HCT116 (cell line): ENCODE data around the gene GABBR1. TPM values are rescaled to one million over a fixed set of nuclear protein-coding genes. Genes with fewer than 3 reads are reported as not detected.

Source experiments
- ATAC-seq: fragments of 200-7000 bp; cut with Tn5 transposase; 2 replicates; pipeline ENCODE4 v1.9.1; 2020; ENCODE audit warnings: mild to moderate bottlenecking, moderate library complexity
- BruUV-seq: library from RNA; stranded (reverse); fragments of 400-500 nt; replicated peaks from 2 replicates; lab custom pipeline; 2021; lab: Mats Ljungman, UMichigan
- CTCF ChIA-PET: fragments of 300-600 bp; sonication (Branson Sonifier 250); formaldehyde crosslinking; loops from one replicate; lab custom pipeline; 2021; ENCODE audit warnings: antibody characterized with exemption; lab: Charles Lee
- POLR2A ChIA-PET: fragments of 300-600, 350-600 bp; sonication (Branson Sonifier 250); formaldehyde crosslinking; loops from one replicate; lab custom pipeline; 2021; ENCODE audit warnings: antibody characterized with exemption; lab: Charles Lee
- RAD21 ChIA-PET, 2 experiments: fragments of 300-600 bp; sonication (Branson Sonifier 250); formaldehyde crosslinking; loops; one replicate each; lab custom pipeline; 2023; ENCODE audit warnings: low total read pairs in 2 of 2; ENCODE audit not compliant: uncharacterized antibody in 2 of 2, unreplicated experiment in 2 of 2, low non-redundant PET in 1 of 2; lab: Charles Lee
- DNase-seq: peaks from one replicate; pipeline ENCODE4 v3.0.0-alpha.2; 2010; ENCODE audit warnings: low read depth, low spot score
- H2AFZ ChIP-seq: fragments of 200-600 bp; shearing (Covaris generic), sonication (generic); 2 replicates; pipeline ENCODE4 v1.6.1; 2017; ENCODE audit warnings: low read depth, mixed run types, mixed read lengths, antibody characterized with exemption, low read length; ENCODE audit not compliant: poor library complexity, severe bottlenecking
- H3K27ac ChIP-seq: 2 replicates; pipeline ENCODE4 v1.5.1; 2012; ENCODE audit warnings: low read depth, low read length
- H3K27me3 ChIP-seq: fragments of 200-600 bp; sonication (generic); 2 replicates; pipeline ENCODE4 v1.6.1; 2016; ENCODE audit warnings: mixed run types, low read length, mixed read lengths; ENCODE audit not compliant: insufficient read depth
- H3K36me3 ChIP-seq, 2 experiments: fragments of 200-500 bp in 1 of 2; fragments of 200-600 bp in 1 of 2; sonication (Bioruptor generic) in 1 of 2; sonication (generic) in 1 of 2; 2 replicates each; pipeline versions ENCODE4 v1.5.1 to v1.6.1; 2014 to 2016; ENCODE audit warnings: low read length in 2 of 2, inconsistent platforms in 1 of 2, mixed read lengths in 1 of 2, mixed run types in 1 of 2; ENCODE audit not compliant: insufficient read depth in 2 of 2, control insufficient read depth in 1 of 2
- H3K4me1 ChIP-seq, 2 experiments: fragments of 200-600 bp in 1 of 2; sonication (generic) in 1 of 2; 2 replicates each; pipeline versions ENCODE4 v1.5.1 to v1.6.1; 2012 to 2017; ENCODE audit warnings: low read length in 2 of 2, inconsistent platforms in 1 of 2, mild to moderate bottlenecking in 1 of 2, mixed read lengths in 1 of 2, mixed run types in 1 of 2, moderate library complexity in 1 of 2; ENCODE audit not compliant: insufficient read depth in 2 of 2, control insufficient read depth in 1 of 2
- H3K4me2 ChIP-seq: fragments of 200-600 bp; sonication (generic); 2 replicates; pipeline ENCODE4 v1.6.1; 2017; ENCODE audit warnings: mixed run types, low read length, mixed read lengths
- H3K4me3 ChIP-seq, 2 experiments: fragments of 200-600 bp in 1 of 2; sonication (generic) in 1 of 2; replicated peaks in 1 of 2; 2 replicates each; pipeline ENCODE4 v1.5.1; 2011 to 2016; ENCODE audit warnings: low read length in 2 of 2, control low read depth in 1 of 2, low read depth in 1 of 2, mild to moderate bottlenecking in 1 of 2, mixed read lengths in 1 of 2, mixed run types in 1 of 2
- H3K79me2 ChIP-seq: fragments of 200-600 bp; sonication (generic); 2 replicates; pipeline ENCODE4 v1.6.1; 2017; ENCODE audit warnings: mild to moderate bottlenecking, mixed run types, low read length, moderate library complexity, mixed read lengths; ENCODE audit not compliant: insufficient read depth
- H3K9ac ChIP-seq: fragments of 200-600 bp; sonication (generic); 2 replicates; pipeline ENCODE4 v1.6.1; 2016; ENCODE audit warnings: low read length, mixed read lengths
- H3K9me2 ChIP-seq: fragments of 200-600 bp; sonication (generic), shearing (Covaris generic); 2 replicates; pipeline ENCODE4 v1.6.1; 2017; ENCODE audit warnings: mixed run types, mild to moderate bottlenecking, moderate library complexity; ENCODE audit not compliant: insufficient read depth
- H3K9me3 ChIP-seq, 2 experiments: fragments of 200-500 bp in 1 of 2; fragments of 200-600 bp in 1 of 2; sonication (Bioruptor generic) in 1 of 2; sonication (generic) in 1 of 2; 2 replicates each; pipeline ENCODE4 v1.6.1; 2014 to 2017; ENCODE audit warnings: low read length in 2 of 2, mixed read lengths in 2 of 2, inconsistent platforms in 1 of 2, low read depth in 1 of 2, mild to moderate bottlenecking in 1 of 2, mixed run types in 1 of 2, moderate library complexity in 1 of 2; ENCODE audit not compliant: control insufficient read depth in 1 of 2, insufficient read depth in 1 of 2
- H4K20me1 ChIP-seq: fragments of 200-600 bp; sonication (generic), shearing (Covaris generic); 2 replicates; pipeline ENCODE4 v1.6.1; 2017; ENCODE audit warnings: mixed run types, mild to moderate bottlenecking, moderate library complexity; ENCODE audit not compliant: insufficient read depth
- ATF3 ChIP-seq: IDR thresholded peaks from 2 replicates; pipeline ENCODE4 v1.6.1; 2012
- CTCF ChIP-seq, 3 experiments: fragments of 200-600 bp in 1 of 3; sonication (generic) in 1 of 3; IDR thresholded peaks in 2 of 3; conservative IDR thresholded peaks in 1 of 3; 2 replicates each; pipeline ENCODE4 v1.5.1; 2012 to 2017; ENCODE audit warnings: low read depth in 2 of 3, low read length in 2 of 3, antibody characterized with exemption in 1 of 3, borderline replicate concordance in 1 of 3, control low read depth in 1 of 3, mild to moderate bottlenecking in 1 of 3, mixed read lengths in 1 of 3, mixed run types in 1 of 3, moderate library complexity in 1 of 3; ENCODE audit not compliant: insufficient read depth in 1 of 3
- MAX ChIP-seq: IDR thresholded peaks from 2 replicates; pipeline ENCODE4 v1.6.1; 2012
- POLR2A ChIP-seq: IDR thresholded peaks from 2 replicates; pipeline ENCODE4 v1.7.0; 2011; ENCODE audit warnings: borderline replicate concordance; ENCODE audit not compliant: insufficient read depth, insufficient read length; ENCODE audit errors: extremely low read depth
- RAD21 ChIP-seq: IDR thresholded peaks from 2 replicates; pipeline ENCODE4 v1.6.1; 2012; ENCODE audit warnings: low read depth, mild to moderate bottlenecking
- SIN3A ChIP-seq: IDR thresholded peaks from 2 replicates; pipeline ENCODE4 v1.6.1; 2012; ENCODE audit warnings: low read depth
- SRF ChIP-seq: IDR thresholded peaks from 2 replicates; pipeline ENCODE4 v1.6.1; 2012; ENCODE audit warnings: low read depth
- TCF7L2 ChIP-seq: IDR thresholded peaks from 2 replicates; pipeline ENCODE4 v1.7.0; 2011; ENCODE audit warnings: borderline replicate concordance, inconsistent platforms; ENCODE audit not compliant: insufficient read depth, insufficient read length; ENCODE audit errors: extremely low read depth
- intact Hi-C: fragments of 100-400 bp; cut with micrococcal nuclease; formaldehyde crosslinking; loops from 2 replicates; pipeline ENCODE4 v1.10.0; 2022
- total RNA-seq: library from RNA; stranded (reverse); gene quantifications from one replicate; pipeline ENCODE4 v1.2.1, GENCODE V29; 2021; ENCODE audit not compliant: unreplicated experiment

GABBR1 gene
- total RNA-seq, 1 experiment from 2014 or later: 43.4 TPM

- no peaks in the 10 kb centered on the region for H3K36me3 ChIP-seq
- H3K79me2 ChIP-seq: no peaks in the 10 kb centered on the region
- H2AFZ ChIP-seq: no peak overlapping the region
- RAD21 ChIA-PET: interaction anchor here in 1 of 2 experiments (1.1 kb wide), 1 partner anchor 215 kb away, joined by 3 read pairs; no protein-coding TSS in a partner anchor
- TF ChIP-seq ATF3 (no peak), SIN3A (no peak), POLR2A (no peak), TCF7L2 (no peak), MAX (no peak)
- TF ChIP-seq, all 23 proteins: peak for 0
- Histone ChIP-seq H3K4me1 (no peaks in the 10 kb centered on the region), H3K27ac (no peak overlapping the region), H3K9me3 (no peaks in the 10 kb centered on the region), H3K9ac (no peak overlapping the region), H3K4me2 (no peak overlapping the region), H4K20me1 (no peaks in the 10 kb centered on the region), H3K9me2 (no peaks in the 10 kb centered on the region), H3K27me3 (0 out of 2 replicates have a peak, but pooled peaks cover under 1% of the 10 kb centered on the region), H3K4me3 (no peak overlapping the region)
- CTCF ChIA-PET: interaction anchor here (0.7 to 5.4 kb wide), 3 partner anchors 211 to 217 kb away, joined by 3 to 40 read pairs (median 4); partner anchors contain the start of gene OR12D3
- BruUV-seq: no TSS peak
- DNase-seq (no peak), ATAC-seq (no peak)
- POLR2A ChIA-PET: no interaction called here
- intact Hi-C loops: no loop called here
These were observed 42.7 kb downstream of the GABBR1 start for GRCh38 chr6:29590218-29590808.

GRCh38 chr6:29589423-29590048 lies 43.4 kb downstream of the GABBR1 start:
- no TSS peak for BruUV-seq
- ChIA-PET POLR2A (no interaction called here), RAD21 (interaction anchor here in 1 of 2 experiments (1.1 kb wide), 1 partner anchor 214 kb away, joined by 3 read pairs; no protein-coding TSS in a partner anchor), CTCF (interaction anchor here (0.7 to 5.4 kb wide), 3 partner anchors 211 to 216 kb away, joined by 3 to 40 read pairs (median 4); partner anchors contain the start of gene OR12D3)
- Histone ChIP-seq H3K4me2 (no peak overlapping the region), H3K9me3 (no peaks in the 10 kb centered on the region), H3K4me3 (no peak overlapping the region), H3K4me1 (no peaks in the 10 kb centered on the region), H2AFZ (no peak overlapping the region), H3K9me2 (no peaks in the 10 kb centered on the region), H4K20me1 (no peaks in the 10 kb centered on the region), H3K27me3 (0 out of 2 replicates have a peak, but pooled peaks cover 6% of the 10 kb centered on the region), H3K27ac (no peak overlapping the region), H3K36me3 (no peaks in the 10 kb centered on the region), H3K9ac (no peak overlapping the region), H3K79me2 (no peaks in the 10 kb centered on the region)
- ATAC-seq: peak; percentile 82
- intact Hi-C loops: loop anchor here (1.0 kb wide), 3 partner anchors 175 to 903 kb away; partner anchors contain the start of gene OR12D1
- TF ChIP-seq SIN3A (no peak), CTCF (IDR thresholded peaks at IDR 0.05 in 2 of 3, conservative IDR thresholded peaks at IDR 0.05 in 1 of 3; ENCODE audit: borderline replicate concordance in 1 of 3, insufficient read depth in 1 of 3, low read depth in 2 of 3, low read length in 2 of 3) (peak; percentile 81 to 99 (median 88)), SRF (peak; percentile 49; the same call in 1 of the 2 replicates), RAD21 (peak; percentile 95)
- peak; percentile 33 for DNase-seq
